Measurements from ENCODE around the gene ANKRD11. TPM values are rescaled to one million over a fixed set of nuclear protein-coding genes. Genes with fewer than 3 reads are reported as not detected.
"Not testable (repeated sequence)": the region's sequence is repeated elsewhere in the genome, so short reads cannot be mapped to it uniquely, and the experiment has no call there.

The ANKRD11 gene
- polyA plus RNA-seq, 6 donors from 2014 or later = 0.78 to 24.8 (median 10.1) TPM

DNA sequence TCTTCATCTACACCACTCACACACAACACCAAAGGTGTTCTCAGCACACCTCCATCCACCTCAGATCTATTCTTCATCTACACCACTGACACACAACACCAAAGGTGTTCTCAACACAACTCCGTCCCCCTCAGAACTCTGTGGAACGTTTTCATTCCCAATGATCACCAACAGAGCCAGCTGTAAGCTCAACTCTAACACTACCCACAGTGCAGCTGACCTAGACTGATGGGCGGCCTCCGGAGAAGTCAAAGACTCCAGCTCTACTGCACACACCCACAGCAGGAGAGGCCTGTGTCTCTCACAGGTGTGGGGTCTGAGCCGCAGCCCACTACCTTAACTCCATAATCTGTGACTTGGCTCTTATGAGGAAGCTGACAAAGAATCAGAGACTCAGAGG lies 50.7 kb downstream of the ANKRD11 start:
- DNase-seq (no peak), ATAC-seq (ENCODE audit: low read depth in 2 of 2) (no peak)
- Mint-ChIP-seq H3K9me3 (peaks cover 0 to 5% (median 0%) of the 10 kb centered on the region in 7 donors), H3K4me3 (peak overlapping the region in 1 of 8 donors; percentile 3), H3K4me1 (peaks cover 61 to 96% (median 64%) of the 10 kb centered on the region in 3 donors), H3K27ac (peak overlapping the region in 3 of 6 donors; percentile 3 to 73 (median 58)), H3K36me3 (peaks cover 6 to 23% of the 10 kb centered on the region in 2 donors), H3K27me3 (peaks cover 0 to 4% (median 0%) of the 10 kb centered on the region in 3 donors)

DNA sequence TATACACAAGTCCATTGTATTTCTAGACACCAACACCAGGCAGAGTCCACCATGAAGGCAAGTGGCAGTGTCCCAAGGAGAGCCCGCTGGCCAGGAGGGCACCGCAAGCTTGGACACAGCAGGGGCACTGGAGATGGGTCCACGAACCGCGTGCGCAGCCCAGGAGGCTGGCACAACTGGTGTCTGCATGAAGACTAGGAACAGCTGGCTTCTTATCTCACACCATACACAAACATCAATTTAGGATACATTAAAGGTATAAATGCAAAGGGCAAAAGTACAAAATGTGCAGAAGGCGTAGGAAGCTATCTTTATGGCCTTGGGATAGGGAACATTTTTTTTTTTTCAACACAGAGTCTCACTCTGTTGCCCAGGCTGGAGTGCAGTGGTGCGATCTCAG lies 52.4 kb downstream of the ANKRD11 start:
- no peak for DNase-seq
- peaks cover 0 to 4% (median 0%) of the 10 kb centered on the region in 3 donors for H3K27me3 Mint-ChIP-seq
- peaks cover 6 to 23% of the 10 kb centered on the region in 2 donors for H3K36me3 Mint-ChIP-seq
- peak overlapping the region in 4 of 8 donors; percentile 3 to 74 (median 32) for H3K4me3 Mint-ChIP-seq
- peaks cover 0 to 5% (median 0%) of the 10 kb centered on the region in 7 donors for H3K9me3 Mint-ChIP-seq
- ATAC-seq (ENCODE audit: low read depth in 2 of 2) = no peak
- peaks cover 47 to 90% (median 55%) of the 10 kb centered on the region in 3 donors for H3K4me1 Mint-ChIP-seq
- peak overlapping the region in 2 of 6 donors; percentile 49 to 73 for H3K27ac Mint-ChIP-seq

DNA sequence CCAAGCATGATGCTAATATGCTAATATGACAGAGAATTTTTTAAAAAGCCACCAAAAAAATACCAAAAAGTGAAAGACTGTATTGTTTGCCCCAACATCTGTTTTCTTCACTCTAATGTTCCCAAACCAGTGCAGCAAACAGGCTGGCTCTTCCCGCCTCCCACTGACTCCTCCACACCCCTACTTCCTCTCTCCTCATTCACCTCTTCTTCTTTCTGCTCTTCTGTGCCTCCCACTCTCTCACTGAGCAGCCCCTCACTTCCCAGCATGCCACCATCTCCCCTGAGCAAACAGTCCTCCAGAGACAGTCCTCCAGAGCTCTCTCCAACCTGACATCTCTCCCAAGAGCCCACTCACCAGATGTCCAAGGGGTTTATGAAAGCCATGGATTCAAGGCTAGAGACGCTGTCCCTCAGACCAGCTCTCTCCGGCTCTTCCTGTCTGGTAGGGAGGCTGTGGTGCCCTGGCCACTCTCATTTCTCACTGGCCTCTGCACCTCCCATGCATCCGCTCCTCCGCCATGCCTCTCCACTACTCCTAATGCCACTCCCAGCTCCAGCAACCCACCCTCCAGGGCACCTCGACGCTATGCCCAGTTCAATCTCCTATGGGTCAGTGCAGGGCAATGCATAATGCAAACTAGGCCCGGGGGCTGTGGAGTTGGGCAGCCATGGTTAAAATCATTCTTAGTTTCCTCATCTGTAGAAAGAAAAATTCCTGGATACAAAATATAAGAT lies 52.9 kb downstream of the ANKRD11 start:
- H3K27me3 Mint-ChIP-seq = peaks cover 0 to 4% (median 0%) of the 10 kb centered on the region in 3 donors
- peaks cover 6 to 23% of the 10 kb centered on the region in 2 donors for H3K36me3 Mint-ChIP-seq
- no peak for DNase-seq
- ATAC-seq (ENCODE audit: low read depth in 2 of 2) = no peak
- H3K4me3 Mint-ChIP-seq = peak overlapping the region in 7 of 8 donors; percentile 3 to 79 (median 37)
- H3K9me3 Mint-ChIP-seq = peaks cover 0 to 5% (median 0%) of the 10 kb centered on the region in 7 donors
- H3K27ac Mint-ChIP-seq = peak overlapping the region in 4 of 6 donors; percentile 49 to 84 (median 70)
- peaks cover 42 to 84% (median 49%) of the 10 kb centered on the region in 3 donors for H3K4me1 Mint-ChIP-seq

DNA sequence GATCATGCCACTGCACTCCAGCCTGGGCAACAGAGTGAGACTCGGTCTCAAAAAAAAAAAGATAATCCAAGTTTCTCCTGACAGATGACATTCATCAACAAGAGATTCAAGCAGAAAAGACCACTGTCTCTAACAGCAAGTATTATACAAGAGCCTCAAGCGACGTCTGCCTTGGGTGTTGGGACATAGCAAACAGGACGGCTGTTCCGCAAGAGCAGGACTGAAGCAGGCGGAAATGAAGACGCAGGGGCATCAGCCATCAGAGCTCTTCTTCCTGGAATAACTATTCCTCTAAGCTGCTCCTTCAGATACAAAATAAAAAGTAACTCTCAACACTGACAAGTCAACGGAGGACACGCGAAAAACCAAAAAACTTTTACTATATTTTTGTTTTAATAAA lies 54.0 kb downstream of the ANKRD11 start:
- H3K9me3 Mint-ChIP-seq = peaks cover 0 to 5% (median 0%) of the 10 kb centered on the region in 7 donors
- peaks cover 38 to 76% (median 40%) of the 10 kb centered on the region in 3 donors for H3K4me1 Mint-ChIP-seq
- peak overlapping the region in 2 of 8 donors; percentile 44 to 67 for H3K4me3 Mint-ChIP-seq
- ATAC-seq (ENCODE audit: low read depth in 2 of 2) (no peak), DNase-seq (no peak)
- peak overlapping the region in 2 of 6 donors; percentile 21 to 59 for H3K27ac Mint-ChIP-seq
- H3K27me3 Mint-ChIP-seq = peaks cover 0 to 4% (median 0%) of the 10 kb centered on the region in 3 donors
- peaks cover 6 to 23% of the 10 kb centered on the region in 2 donors for H3K36me3 Mint-ChIP-seq

DNA sequence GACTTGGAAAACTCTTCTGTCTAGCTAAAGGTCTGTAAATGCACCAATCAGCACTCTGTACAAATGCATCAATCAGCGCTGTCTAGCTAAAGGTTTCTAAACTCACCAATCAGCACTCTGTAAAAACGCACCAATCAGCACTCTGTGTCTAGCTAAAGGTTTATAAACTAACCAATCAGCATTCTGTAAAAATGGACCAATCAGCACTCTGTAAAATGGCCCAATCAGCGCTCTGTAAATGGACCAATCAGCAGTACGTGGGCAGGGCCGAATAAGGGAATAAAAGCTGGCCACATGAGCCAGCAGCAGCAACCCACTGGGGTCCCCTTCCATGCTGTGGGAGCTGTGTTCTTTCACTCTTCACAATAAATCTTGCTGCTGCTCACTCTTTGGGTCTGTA lies 55.3 kb downstream of the ANKRD11 start:
- not testable (repeated sequence) for DNase-seq; ATAC-seq (ENCODE audit: low read depth in 2 of 2); H3K9me3 Mint-ChIP-seq; H3K27me3 Mint-ChIP-seq
- peak overlapping the region; percentile 67 to 86 (median 82) for H3K4me3 Mint-ChIP-seq
- peak overlapping the region; percentile 59 to 97 (median 94) for H3K27ac Mint-ChIP-seq
- peaks cover 26 to 62% (median 30%) of the 10 kb centered on the region in 3 donors for H3K4me1 Mint-ChIP-seq
- H3K36me3 Mint-ChIP-seq = peaks cover 6 to 19% of the 10 kb centered on the region in 2 donors

DNA sequence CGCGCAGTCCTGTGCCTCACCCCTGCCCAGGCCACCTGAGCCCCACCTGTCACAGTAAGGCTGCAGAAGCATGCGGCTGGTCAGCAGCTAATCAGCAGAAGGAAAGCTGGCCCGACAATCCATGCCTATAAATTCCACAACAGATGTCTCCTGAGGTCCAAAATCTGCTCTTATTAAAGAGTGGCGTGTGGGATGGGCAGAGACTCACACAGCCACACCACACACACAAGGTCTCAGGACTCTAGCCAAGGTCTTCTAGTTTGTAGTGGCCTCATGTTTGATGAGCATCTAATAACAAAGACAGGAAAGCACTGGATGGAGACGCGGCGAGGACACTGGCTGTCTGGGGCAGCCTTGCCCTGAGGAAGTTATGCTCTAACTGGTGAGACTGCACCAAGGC lies 55.9 kb downstream of the ANKRD11 start:
- Mint-ChIP-seq H3K27me3 (peaks cover 0 to 4% (median 0%) of the 10 kb centered on the region in 3 donors), H3K27ac (peak overlapping the region in 4 of 6 donors; percentile 21 to 92 (median 64)), H3K4me3 (peak overlapping the region in 7 of 8 donors; percentile 10 to 86 (median 73)), H3K36me3 (peaks cover 6 to 13% of the 10 kb centered on the region in 2 donors), H3K4me1 (peaks cover 20 to 57% (median 25%) of the 10 kb centered on the region in 3 donors), H3K9me3 (peaks cover 0 to 5% (median 0%) of the 10 kb centered on the region in 7 donors)
- no peak for DNase-seq
- ATAC-seq (ENCODE audit: low read depth in 2 of 2) = no peak

DNA sequence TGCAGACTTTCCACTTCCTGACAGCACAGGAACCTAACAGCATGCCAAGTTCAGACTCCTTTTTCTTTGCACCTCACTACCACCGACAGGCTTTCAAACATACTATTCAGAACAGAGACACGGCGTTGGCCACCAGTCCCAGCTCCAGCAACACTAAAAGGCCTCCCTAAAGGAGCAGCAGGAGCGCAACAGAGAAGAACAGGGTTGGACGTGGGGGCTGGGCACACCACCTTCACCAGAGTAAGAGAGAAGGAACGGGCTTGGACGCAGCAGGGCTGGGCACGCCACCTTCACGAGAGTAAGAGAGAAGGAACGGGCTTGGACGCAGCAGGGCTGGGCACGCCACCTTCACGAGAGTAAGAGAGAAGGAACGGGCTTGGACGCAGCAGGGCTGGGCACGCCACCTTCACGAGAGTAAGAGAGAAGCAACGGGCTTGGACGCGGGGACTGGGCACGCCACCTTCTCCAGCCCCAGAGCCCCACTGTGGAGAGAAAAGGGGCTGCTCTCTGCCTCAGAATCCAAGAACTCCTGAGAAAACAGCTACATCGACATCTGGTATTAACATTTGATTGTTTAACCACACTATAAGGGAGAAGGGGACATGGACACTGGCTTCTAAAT lies 56.9 kb downstream of the ANKRD11 start:
- H3K27ac Mint-ChIP-seq = peak overlapping the region in 1 of 6 donors; percentile 68
- H3K4me3 Mint-ChIP-seq = peak overlapping the region in 1 of 8 donors; percentile 83
- peaks cover 6 to 13% of the 10 kb centered on the region in 2 donors for H3K36me3 Mint-ChIP-seq
- peaks cover 15 to 52% (median 23%) of the 10 kb centered on the region in 3 donors for H3K4me1 Mint-ChIP-seq
- DNase-seq; H3K9me3 Mint-ChIP-seq; H3K27me3 Mint-ChIP-seq; ATAC-seq (ENCODE audit: low read depth in 2 of 2): not testable (repeated sequence)

DNA sequence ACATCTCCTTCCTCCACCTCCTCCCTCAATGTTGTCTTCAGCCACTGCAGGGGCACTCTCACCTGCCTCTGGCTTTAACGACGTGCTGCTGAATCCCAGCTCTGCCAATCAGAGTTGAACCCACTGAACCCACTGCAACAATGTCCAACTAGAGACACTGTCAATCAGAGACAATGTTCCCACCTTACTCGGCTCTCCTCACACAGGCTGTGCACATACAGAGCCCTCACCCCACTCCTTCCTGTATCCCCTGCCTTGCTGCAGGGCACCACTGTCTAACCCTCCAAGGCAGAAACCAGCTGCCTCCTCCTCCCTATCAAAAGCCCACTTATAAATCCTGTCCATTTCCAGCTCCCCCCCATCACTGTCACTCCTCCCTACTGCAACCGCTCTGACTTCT lies 58.7 kb downstream of the ANKRD11 start:
- DNase-seq = no peak
- ATAC-seq (ENCODE audit: low read depth in 2 of 2) = peak in 1 of 2 donors; percentile 11
- H3K27ac Mint-ChIP-seq = no peak overlapping the region
- no peak overlapping the region for H3K4me3 Mint-ChIP-seq
- peaks cover 7 to 8% of the 10 kb centered on the region in 2 donors for H3K36me3 Mint-ChIP-seq
- H3K4me1 Mint-ChIP-seq = peaks cover 7 to 51% (median 15%) of the 10 kb centered on the region in 3 donors
- peaks cover 0 to 5% (median 0%) of the 10 kb centered on the region in 7 donors for H3K9me3 Mint-ChIP-seq
- H3K27me3 Mint-ChIP-seq = peaks cover 0 to 4% (median 0%) of the 10 kb centered on the region in 3 donors

DNA sequence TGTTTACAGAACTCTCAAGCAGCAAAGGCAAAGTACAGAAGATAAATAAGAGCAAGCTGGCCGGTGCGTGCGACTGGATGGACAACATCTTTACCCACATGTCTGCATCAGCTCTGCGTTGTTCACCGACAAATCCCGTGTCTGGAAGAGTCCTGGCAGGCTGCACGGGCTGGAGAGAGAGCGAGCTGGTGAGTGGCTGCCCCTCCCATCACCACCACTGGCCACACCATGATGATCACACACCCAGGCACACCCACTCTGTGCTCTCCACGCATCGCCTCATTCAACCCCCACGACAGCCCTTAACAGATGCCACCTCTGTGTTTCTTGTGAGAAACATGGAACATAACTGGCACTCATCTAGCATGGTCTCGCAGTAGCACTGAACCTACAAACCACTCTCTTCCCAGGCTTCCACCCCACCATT lies 59.2 kb downstream of the ANKRD11 start:
- DNase-seq (peak; percentile 59), ATAC-seq (ENCODE audit: low read depth in 2 of 2) (peak; percentile 65 to 67)
- H3K27ac Mint-ChIP-seq = no peak overlapping the region
- peaks cover 0 to 4% (median 0%) of the 10 kb centered on the region in 3 donors for H3K27me3 Mint-ChIP-seq
- peaks cover 12 to 52% (median 20%) of the 10 kb centered on the region in 3 donors for H3K4me1 Mint-ChIP-seq
- no peak overlapping the region for H3K4me3 Mint-ChIP-seq
- H3K9me3 Mint-ChIP-seq = peaks cover 0 to 5% (median 0%) of the 10 kb centered on the region in 7 donors
- H3K36me3 Mint-ChIP-seq = peaks cover 8 to 12% of the 10 kb centered on the region in 2 donors

DNA sequence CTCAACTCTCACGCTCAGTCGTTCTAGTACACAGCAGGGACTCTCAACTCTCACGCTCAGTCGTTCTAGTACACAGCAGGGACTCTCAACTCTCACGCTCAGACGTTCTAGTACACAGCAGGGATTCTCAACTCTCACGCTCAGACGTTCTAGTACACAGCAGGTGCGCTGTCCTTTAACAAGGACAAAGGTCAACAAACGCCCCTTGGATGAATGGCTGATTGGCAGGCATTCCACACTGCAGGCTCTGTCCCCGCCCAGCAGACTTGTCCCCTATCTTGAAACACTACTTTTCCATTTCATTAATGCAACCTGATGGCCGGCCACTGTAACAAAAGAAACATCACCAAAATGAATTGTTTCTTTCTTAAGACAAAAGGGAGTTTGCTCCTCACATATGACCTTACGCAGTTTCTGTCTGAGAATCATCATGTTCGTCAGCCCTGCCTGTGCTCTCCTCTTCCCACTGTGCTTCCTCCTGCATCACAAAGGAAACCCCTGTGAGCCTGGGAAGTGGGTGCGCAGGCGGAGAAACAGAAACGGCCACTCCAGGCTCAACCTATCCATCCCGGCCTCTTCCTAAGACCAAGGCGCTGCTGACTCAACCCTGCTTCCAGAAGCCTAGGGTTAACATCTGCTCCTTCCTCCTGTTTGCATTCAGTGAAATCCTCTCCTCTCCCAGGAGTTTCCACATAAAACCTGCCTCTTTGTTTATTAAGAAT lies 59.8 kb downstream of the ANKRD11 start:
- Mint-ChIP-seq H3K36me3 (peaks cover 4 to 12% of the 10 kb centered on the region in 2 donors), H3K27ac (peak overlapping the region in 1 of 6 donors; percentile 43), H3K9me3 (peaks cover 0 to 2% (median 0%) of the 10 kb centered on the region in 7 donors), H3K27me3 (peaks cover 0 to 1% (median 0%) of the 10 kb centered on the region in 3 donors), H3K4me1 (peaks cover 18 to 52% (median 20%) of the 10 kb centered on the region in 3 donors), H3K4me3 (no peak overlapping the region)
- no peak for ATAC-seq (ENCODE audit: low read depth in 2 of 2)
- no peak for DNase-seq

DNA sequence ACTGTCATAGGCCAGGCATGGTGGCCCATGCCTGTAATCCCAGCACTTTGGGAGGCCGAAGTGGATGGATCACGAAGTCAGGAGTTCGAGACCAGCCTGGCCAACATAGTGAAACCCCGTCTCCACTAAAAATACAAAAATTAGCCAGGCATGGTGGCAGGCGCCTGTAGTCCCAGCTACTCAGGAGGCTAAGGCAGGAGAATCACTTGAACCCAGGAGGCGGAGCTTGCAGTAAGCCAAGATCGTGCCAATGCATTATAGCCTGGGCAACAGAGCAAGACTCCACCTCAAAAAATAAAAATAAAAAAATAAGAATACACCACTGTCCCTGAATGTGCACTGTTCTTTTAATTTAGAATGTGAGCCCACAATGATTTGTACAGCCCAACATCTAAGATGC lies 61.8 kb downstream of the ANKRD11 start:
- H3K27ac Mint-ChIP-seq = peak overlapping the region in 2 of 6 donors; percentile 42 to 63
- H3K4me3 Mint-ChIP-seq; H3K36me3 Mint-ChIP-seq; ATAC-seq (ENCODE audit: low read depth in 2 of 2); H3K9me3 Mint-ChIP-seq; H3K27me3 Mint-ChIP-seq; DNase-seq: not testable (repeated sequence)
- peaks cover 36 to 52% (median 38%) of the 10 kb centered on the region in 3 donors for H3K4me1 Mint-ChIP-seq

DNA sequence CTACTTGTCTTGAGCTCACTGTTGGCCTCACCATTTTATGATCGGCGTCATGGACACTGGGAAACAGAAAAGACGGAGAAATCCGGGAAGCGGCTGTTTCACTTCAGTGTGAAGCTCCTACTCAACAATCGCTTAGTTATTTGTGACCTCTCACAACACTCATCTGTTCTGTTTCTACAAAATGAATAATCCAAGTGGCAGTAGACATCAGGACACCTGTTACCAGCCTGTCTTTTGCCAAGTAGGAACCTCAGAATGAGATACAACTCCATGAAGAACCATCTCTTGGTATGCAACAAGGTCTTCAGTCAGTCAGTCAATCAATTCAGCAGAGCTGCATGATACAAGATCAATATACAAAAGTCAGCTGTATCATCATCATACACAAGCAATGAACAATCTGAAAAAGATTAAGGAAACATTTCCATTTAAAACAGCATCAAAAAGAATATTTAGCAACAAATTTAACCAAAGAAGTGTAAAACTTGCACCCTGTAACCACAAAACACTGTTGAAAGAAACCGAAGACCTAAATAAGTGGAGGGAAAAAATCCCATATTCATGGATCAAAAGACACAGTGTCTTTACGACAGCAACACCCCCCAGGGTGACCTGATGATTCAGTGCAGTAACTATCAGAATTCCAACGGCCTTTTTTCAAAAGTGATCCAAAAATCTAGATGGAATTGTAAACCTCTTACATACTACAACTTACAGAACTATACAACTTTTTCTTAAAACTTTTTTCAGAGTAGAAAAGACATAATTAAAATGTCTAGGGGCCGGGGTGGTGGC lies 63.4 kb downstream of the ANKRD11 start:
- H3K36me3 Mint-ChIP-seq = peaks cover 0 to 9% of the 10 kb centered on the region in 2 donors
- peak overlapping the region in 2 of 6 donors; percentile 15 to 20 for H3K27ac Mint-ChIP-seq
- ATAC-seq (ENCODE audit: low read depth in 2 of 2) = no peak
- H3K27me3 Mint-ChIP-seq = no peaks in the 10 kb centered on the region
- peak overlapping the region in 2 of 8 donors; percentile 41 to 77 for H3K4me3 Mint-ChIP-seq
- no peak for DNase-seq
- H3K4me1 Mint-ChIP-seq = peaks cover 50 to 68% (median 54%) of the 10 kb centered on the region in 3 donors
- H3K9me3 Mint-ChIP-seq = no peaks in the 10 kb centered on the region
